ENCODE measurements around the gene SLCO4A1.

DNA sequence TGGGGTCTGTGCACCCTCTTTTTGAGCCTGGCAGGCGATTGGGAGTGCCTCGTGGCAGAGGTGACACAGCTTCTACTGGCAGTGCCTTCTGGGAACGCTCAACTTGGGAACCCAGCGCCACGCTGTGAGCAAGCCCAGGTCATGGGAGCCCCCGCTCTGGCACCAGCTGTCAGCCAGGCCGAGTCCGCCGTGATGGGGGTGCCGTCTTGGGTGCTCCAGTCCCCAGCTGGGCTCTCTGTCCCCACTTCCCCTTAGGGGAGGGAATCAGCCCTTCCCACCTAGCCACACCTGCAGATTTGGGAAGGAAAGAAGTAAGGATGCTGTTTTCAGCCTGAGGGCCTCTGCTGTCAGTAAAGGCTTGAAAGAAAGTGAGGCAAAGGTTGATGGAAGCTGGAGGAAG is 35.4 kb downstream of the SLCO4A1 start:
- no peak for TF ChIP-seq SIN3A (IDR thresholded peaks at IDR 0.05; ENCODE audit: borderline replicate concordance, insufficient read depth, low read length)
- TF ChIP-seq POLR2AphosphoS5 (IDR thresholded peaks at IDR 0.05; ENCODE audit: low read depth, low read length): no peak
